Measurements from ENCODE around the gene HNMT.
"Not testable (repeated sequence)": the region's sequence is repeated elsewhere in the genome, so short reads cannot be mapped to it uniquely, and the experiment has no call there.

Gene HNMT

GRCh38 chr2:137964066-137964858 is at the start of gene HNMT:
Gene HNMT (plus strand): TSS chr2:137964473. CDS start chr2:137964492, 19 bp downstream.
- DNase-seq: no peak

GRCh38 chr2:137921105-137921880 is 43.0 kb upstream of the HNMT start:
- DNase-seq: no peak

- DNase-seq: not testable (repeated sequence)
Observed at GRCh38 chr2:137922171-137922570, 42.1 kb upstream of the HNMT start.

GRCh38 chr2:137924019-137924418 is 40.3 kb upstream of the HNMT start:
- no peak for DNase-seq

GRCh38 chr2:137925599-137925998 is 38.7 kb upstream of the HNMT start:
- DNase-seq: no peak

GRCh38 chr2:137927846-137928245 is 36.4 kb upstream of the HNMT start:
- DNase-seq: no peak

- no peak for DNase-seq
Observed at GRCh38 chr2:137928547-137929518, 35.4 kb upstream of the HNMT start.

GRCh38 chr2:137929519-137929916 is 34.8 kb upstream of the HNMT start:
- no peak for DNase-seq

- DNase-seq: no peak
Observed at GRCh38 chr2:137930146-137930545, 34.1 kb upstream of the HNMT start.

- no peak for DNase-seq
Observed at GRCh38 chr2:137935591-137935990, 28.7 kb upstream of the HNMT start.

GRCh38 chr2:137937246-137937645 is 27.0 kb upstream of the HNMT start:
- no peak for DNase-seq

- no peak for DNase-seq
Observed at GRCh38 chr2:137937778-137938177, 26.5 kb upstream of the HNMT start.

GRCh38 chr2:137938204-137938603 is 26.1 kb upstream of the HNMT start:
- DNase-seq: no peak

GRCh38 chr2:137939026-137939425 is 25.2 kb upstream of the HNMT start:
- no peak for DNase-seq

GRCh38 chr2:137940154-137940553 is 24.1 kb upstream of the HNMT start:
- DNase-seq: no peak

- no peak for DNase-seq
Observed at GRCh38 chr2:137942037-137942832, 22.0 kb upstream of the HNMT start.

GRCh38 chr2:137942833-137943677 is 21.2 kb upstream of the HNMT start:
- DNase-seq: no peak

- DNase-seq: no peak
Observed at GRCh38 chr2:137943678-137944347, 20.5 kb upstream of the HNMT start.

GRCh38 chr2:137944714-137945113 is 19.6 kb upstream of the HNMT start:
- DNase-seq: no peak

GRCh38 chr2:137945229-137945628 is 19.0 kb upstream of the HNMT start:
- DNase-seq: no peak

- DNase-seq: no peak
Observed at GRCh38 chr2:137946227-137946626, 18.0 kb upstream of the HNMT start.
